ENCODE results near the gene TMEM17.

The TMEM17 gene

GRCh38 chr2:62474176-62474575 is 31.8 kb downstream of the TMEM17 start:
- in situ Hi-C loops (cut with MboI; ENCODE audit: low sequenced_read_pairs) = no loop called here

- in situ Hi-C loops (cut with MboI; ENCODE audit: low sequenced_read_pairs) = no loop called here
These were observed 32.7 kb downstream of the TMEM17 start for GRCh38 chr2:62473246-62473827.

- in situ Hi-C loops (cut with MboI; ENCODE audit: low sequenced_read_pairs) = no loop called here
These were observed 33.7 kb downstream of the TMEM17 start for GRCh38 chr2:62472312-62472711.

- in situ Hi-C loops (cut with MboI; ENCODE audit: low sequenced_read_pairs) = no loop called here
These were observed 34.2 kb downstream of the TMEM17 start for GRCh38 chr2:62471816-62472215.

GRCh38 chr2:62471404-62471803 is 34.6 kb downstream of the TMEM17 start:
- in situ Hi-C loops (cut with MboI; ENCODE audit: low sequenced_read_pairs) = no loop called here

- in situ Hi-C loops (cut with MboI; ENCODE audit: low sequenced_read_pairs) = no loop called here
These were observed 36.4 kb downstream of the TMEM17 start for GRCh38 chr2:62469548-62469947.

- in situ Hi-C loops (cut with MboI; ENCODE audit: low sequenced_read_pairs) = no loop called here
These were observed 36.9 kb downstream of the TMEM17 start for GRCh38 chr2:62469114-62469513.

GRCh38 chr2:62467475-62468321 is 38.3 kb downstream of the TMEM17 start:
- in situ Hi-C loops (cut with MboI; ENCODE audit: low sequenced_read_pairs) = no loop called here

- in situ Hi-C loops (cut with MboI; ENCODE audit: low sequenced_read_pairs) = no loop called here
These were observed 38.9 kb downstream of the TMEM17 start for GRCh38 chr2:62467100-62467474.

GRCh38 chr2:62466503-62466854 is 39.5 kb downstream of the TMEM17 start:
- in situ Hi-C loops (cut with MboI; ENCODE audit: low sequenced_read_pairs) = no loop called here

- in situ Hi-C loops (cut with MboI; ENCODE audit: low sequenced_read_pairs) = no loop called here
These were observed 40.1 kb downstream of the TMEM17 start for GRCh38 chr2:62465741-62466502.

- in situ Hi-C loops (cut with MboI; ENCODE audit: low sequenced_read_pairs) = no loop called here
These were observed 40.8 kb downstream of the TMEM17 start for GRCh38 chr2:62465039-62465740.

GRCh38 chr2:62464221-62465007 is 41.6 kb downstream of the TMEM17 start:
- in situ Hi-C loops (cut with MboI; ENCODE audit: low sequenced_read_pairs) = no loop called here

GRCh38 chr2:62462211-62462610 is 43.8 kb downstream of the TMEM17 start:
- in situ Hi-C loops (cut with MboI; ENCODE audit: low sequenced_read_pairs) = no loop called here

- in situ Hi-C loops (cut with MboI; ENCODE audit: low sequenced_read_pairs) = no loop called here
These were observed 44.3 kb downstream of the TMEM17 start for GRCh38 chr2:62461707-62462106.

GRCh38 chr2:62461017-62461553 is 44.9 kb downstream of the TMEM17 start:
- in situ Hi-C loops (cut with MboI; ENCODE audit: low sequenced_read_pairs) = no loop called here

- in situ Hi-C loops (cut with MboI; ENCODE audit: low sequenced_read_pairs) = no loop called here
These were observed 45.8 kb downstream of the TMEM17 start for GRCh38 chr2:62460175-62460574.

- in situ Hi-C loops (cut with MboI; ENCODE audit: low sequenced_read_pairs) = no loop called here
These were observed 46.3 kb downstream of the TMEM17 start for GRCh38 chr2:62459672-62460071.

GRCh38 chr2:62459106-62459505 is 46.9 kb downstream of the TMEM17 start:
- in situ Hi-C loops (cut with MboI; ENCODE audit: low sequenced_read_pairs) = no loop called here

- in situ Hi-C loops (cut with MboI; ENCODE audit: low sequenced_read_pairs) = no loop called here
These were observed 47.3 kb downstream of the TMEM17 start for GRCh38 chr2:62458671-62459081.

All from hTERT RPE-1 (cell line).